ENCODE data around the gene ANXA6. TPM values are rescaled to one million over a fixed set of nuclear protein-coding genes. Genes with fewer than 3 reads are reported as not detected.

The ANXA6 gene
- polyA plus RNA-seq, 1 donor (not counting 4 experiments of a cell fraction or from before 2014, with no cell fraction given): 37.0 TPM

- H3K36me3 ChIP-seq (ENCODE audit: control insufficient read depth in 2 of 2, extremely low read depth in 1 of 2, insufficient read depth in 2 of 2, low read length in 2 of 2): no peaks in the 10 kb centered on the region
- no peaks in the 10 kb centered on the region for H3K27me3 ChIP-seq (ENCODE audit: control insufficient read depth, extremely low read depth, insufficient read depth, low read length)
- no peak overlapping the region for H3K9ac ChIP-seq (ENCODE audit: control insufficient read depth, extremely low read depth, insufficient read depth, low read length)
- no peaks in the 10 kb centered on the region for H4K20me1 ChIP-seq (ENCODE audit: control insufficient read depth, extremely low read depth, insufficient read depth, low read length)
- H3K27ac ChIP-seq (ENCODE audit: control insufficient read depth, insufficient read depth, low read length): no peak overlapping the region
- no peak overlapping the region for H3K4me3 ChIP-seq (ENCODE audit: control insufficient read depth in 2 of 3, extremely low read depth in 1 of 3, insufficient read depth in 2 of 3, low read depth in 1 of 3, low read length in 3 of 3)
- H3K9me1 ChIP-seq (ENCODE audit: control insufficient read depth, extremely low read depth, insufficient read depth, low read length): no peaks in the 10 kb centered on the region
- H3K79me2 ChIP-seq (ENCODE audit: control insufficient read depth, insufficient read depth, low read length): no peaks in the 10 kb centered on the region
- no peak for DNase-seq (ENCODE audit: low read depth, low spot score)
- no peak for FAIRE-seq
- no peaks in the 10 kb centered on the region for H3K4me1 ChIP-seq (ENCODE audit: control insufficient read depth, extremely low read depth, insufficient read depth, low read length)
- H3K9me3 ChIP-seq (ENCODE audit: control insufficient read depth, low read depth, low read length): no peaks in the 10 kb centered on the region
- dilution Hi-C loops (cut with MboI; ENCODE audit: extremely low pct_ligation_motif_present, low sequenced_read_pairs): no loop called here
- TF ChIP-seq EZH2 (IDR thresholded peaks at IDR 0.05; ENCODE audit: low read length): no peak
- TF ChIP-seq, protein P1, sequence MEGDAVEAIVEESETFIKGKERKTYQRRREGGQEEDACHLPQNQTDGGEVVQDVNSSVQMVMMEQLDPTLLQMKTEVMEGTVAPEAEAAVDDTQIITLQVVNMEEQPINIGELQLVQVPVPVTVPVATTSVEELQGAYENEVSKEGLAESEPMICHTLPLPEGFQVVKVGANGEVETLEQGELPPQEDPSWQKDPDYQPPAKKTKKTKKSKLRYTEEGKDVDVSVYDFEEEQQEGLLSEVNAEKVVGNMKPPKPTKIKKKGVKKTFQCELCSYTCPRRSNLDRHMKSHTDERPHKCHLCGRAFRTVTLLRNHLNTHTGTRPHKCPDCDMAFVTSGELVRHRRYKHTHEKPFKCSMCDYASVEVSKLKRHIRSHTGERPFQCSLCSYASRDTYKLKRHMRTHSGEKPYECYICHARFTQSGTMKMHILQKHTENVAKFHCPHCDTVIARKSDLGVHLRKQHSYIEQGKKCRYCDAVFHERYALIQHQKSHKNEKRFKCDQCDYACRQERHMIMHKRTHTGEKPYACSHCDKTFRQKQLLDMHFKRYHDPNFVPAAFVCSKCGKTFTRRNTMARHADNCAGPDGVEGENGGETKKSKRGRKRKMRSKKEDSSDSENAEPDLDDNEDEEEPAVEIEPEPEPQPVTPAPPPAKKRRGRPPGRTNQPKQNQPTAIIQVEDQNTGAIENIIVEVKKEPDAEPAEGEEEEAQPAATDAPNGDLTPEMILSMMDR (optimal IDR thresholded peaks at IDR 0.05 in 1 of 3, IDR thresholded peaks at IDR 0.05 in 1 of 3, conservative IDR thresholded peaks at IDR 0.05 in 1 of 3; ENCODE audit: extremely low read depth in 1 of 3, insufficient read depth in 2 of 3, low read length in 3 of 3): no peak
- no peak overlapping the region for H2AFZ ChIP-seq (ENCODE audit: control insufficient read depth, low read length)
- H3K4me2 ChIP-seq (ENCODE audit: control insufficient read depth, extremely low read depth, insufficient read depth, low read depth, low read length): no peak overlapping the region
Measured at GRCh38 chr5:151181818-151182523, 24.4 kb upstream of the ANXA6 start.

DNA sequence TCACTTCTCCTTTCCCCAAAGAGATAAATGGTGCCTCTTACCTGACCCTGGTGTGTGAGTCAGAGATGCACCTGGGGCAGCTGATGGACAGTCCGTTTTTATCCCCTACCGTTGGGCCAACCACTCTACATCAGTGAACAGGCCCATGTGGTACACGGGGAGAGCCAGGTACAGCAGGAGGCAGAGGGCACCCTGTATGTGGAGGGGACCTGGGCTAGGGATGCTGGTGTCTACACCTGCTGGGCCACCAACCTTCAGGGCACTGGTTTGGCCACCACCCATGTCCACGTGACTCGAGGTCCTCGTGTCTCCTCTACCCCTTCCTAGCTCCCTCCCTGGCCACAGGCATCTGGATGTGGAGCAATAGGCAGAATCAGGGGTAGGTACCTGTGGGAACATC lies 22.7 kb upstream of the ANXA6 start:
- DNase-seq (ENCODE audit: low read depth, low spot score): no peak

More for the DNA sequence above, 22.7 kb upstream of the ANXA6 start:
- Histone ChIP-seq H3K36me3 (ENCODE audit: control insufficient read depth in 2 of 2, extremely low read depth in 1 of 2, insufficient read depth in 2 of 2, low read length in 2 of 2) (no peaks in the 10 kb centered on the region), H3K79me2 (ENCODE audit: control insufficient read depth, insufficient read depth, low read length) (no peaks in the 10 kb centered on the region), H2AFZ (ENCODE audit: control insufficient read depth, low read length) (no peak overlapping the region), H4K20me1 (ENCODE audit: control insufficient read depth, extremely low read depth, insufficient read depth, low read length) (no peaks in the 10 kb centered on the region), H3K9ac (ENCODE audit: control insufficient read depth, extremely low read depth, insufficient read depth, low read length) (no peak overlapping the region), H3K4me1 (ENCODE audit: control insufficient read depth, extremely low read depth, insufficient read depth, low read length) (no peaks in the 10 kb centered on the region), H3K27ac (ENCODE audit: control insufficient read depth, insufficient read depth, low read length) (no peak overlapping the region), H3K9me1 (ENCODE audit: control insufficient read depth, extremely low read depth, insufficient read depth, low read length) (no peaks in the 10 kb centered on the region), H3K4me2 (ENCODE audit: control insufficient read depth, extremely low read depth, insufficient read depth, low read depth, low read length) (no peak overlapping the region), H3K9me3 (ENCODE audit: control insufficient read depth, low read depth, low read length) (no peaks in the 10 kb centered on the region), H3K27me3 (ENCODE audit: control insufficient read depth, extremely low read depth, insufficient read depth, low read length) (no peaks in the 10 kb centered on the region), H3K4me3 (ENCODE audit: control insufficient read depth in 2 of 3, extremely low read depth in 1 of 3, insufficient read depth in 2 of 3, low read depth in 1 of 3, low read length in 3 of 3) (no peak overlapping the region)
- FAIRE-seq: no peak
- TF ChIP-seq EZH2 (IDR thresholded peaks at IDR 0.05; ENCODE audit: low read length): no peak
- TF ChIP-seq, protein P1 (optimal IDR thresholded peaks at IDR 0.05 in 1 of 3, IDR thresholded peaks at IDR 0.05 in 1 of 3, conservative IDR thresholded peaks at IDR 0.05 in 1 of 3; ENCODE audit: extremely low read depth in 1 of 3, insufficient read depth in 2 of 3, low read length in 3 of 3): no peak
- dilution Hi-C loops (cut with MboI; ENCODE audit: extremely low pct_ligation_motif_present, low sequenced_read_pairs): no loop called here
